HTERT RPE-1 (cell line): Measurements from ENCODE around the gene FEZ2.

Experiments
- in situ Hi-C: fragments of 300-500 bp; cut with MboI; formaldehyde crosslinking; loops from 4 replicates; pipeline ENCODE4 v1.14.3; 2020; ENCODE audit warnings: low sequenced_read_pairs

The FEZ2 gene

DNA sequence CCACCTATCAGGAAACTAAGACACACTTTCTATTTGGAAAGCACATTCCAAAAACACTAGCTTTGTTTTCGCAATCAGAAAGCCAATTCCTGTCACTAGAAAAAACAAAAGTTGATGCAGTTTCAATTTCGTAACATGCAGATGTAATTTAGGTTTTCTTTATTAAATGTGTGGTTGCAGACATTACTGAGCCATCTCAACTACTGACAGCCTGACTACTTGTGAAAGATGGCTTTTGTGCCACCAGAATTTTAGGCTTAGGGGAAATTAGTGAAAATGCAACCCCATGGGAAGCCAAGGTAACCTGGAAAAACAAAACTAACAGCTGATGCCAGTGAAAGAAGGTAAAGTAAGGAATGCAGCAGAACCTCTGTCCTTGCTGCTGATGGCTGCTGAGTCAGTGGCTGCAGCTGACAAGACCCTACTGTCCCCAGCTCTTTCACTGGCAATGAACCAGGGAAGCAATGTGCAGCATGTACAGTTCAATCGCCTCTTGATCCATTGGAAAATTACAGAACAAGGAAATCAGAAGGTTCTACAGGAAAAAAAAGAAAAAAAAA is 34.9 kb downstream of the FEZ2 start:
- in situ Hi-C loops = no loop called here

DNA sequence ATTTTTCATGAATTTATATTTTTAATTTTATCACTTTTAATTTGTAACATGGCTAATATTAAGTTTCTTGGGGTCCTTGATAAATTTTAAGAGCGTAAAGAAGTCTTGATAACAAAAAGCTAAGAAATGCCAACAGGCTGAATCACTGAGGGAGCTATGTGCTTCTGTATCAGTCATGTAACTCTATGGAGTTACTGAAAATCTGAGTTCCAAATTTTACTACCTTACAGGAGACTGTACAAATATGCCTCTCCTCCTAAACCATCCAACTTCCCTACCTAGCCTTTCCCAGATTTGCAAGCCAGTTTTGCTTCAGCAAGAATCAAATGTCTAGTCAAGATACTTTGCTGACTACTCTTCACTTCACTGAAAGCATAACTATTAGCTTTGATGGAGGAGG is 35.7 kb downstream of the FEZ2 start:
- in situ Hi-C loops = no loop called here

DNA sequence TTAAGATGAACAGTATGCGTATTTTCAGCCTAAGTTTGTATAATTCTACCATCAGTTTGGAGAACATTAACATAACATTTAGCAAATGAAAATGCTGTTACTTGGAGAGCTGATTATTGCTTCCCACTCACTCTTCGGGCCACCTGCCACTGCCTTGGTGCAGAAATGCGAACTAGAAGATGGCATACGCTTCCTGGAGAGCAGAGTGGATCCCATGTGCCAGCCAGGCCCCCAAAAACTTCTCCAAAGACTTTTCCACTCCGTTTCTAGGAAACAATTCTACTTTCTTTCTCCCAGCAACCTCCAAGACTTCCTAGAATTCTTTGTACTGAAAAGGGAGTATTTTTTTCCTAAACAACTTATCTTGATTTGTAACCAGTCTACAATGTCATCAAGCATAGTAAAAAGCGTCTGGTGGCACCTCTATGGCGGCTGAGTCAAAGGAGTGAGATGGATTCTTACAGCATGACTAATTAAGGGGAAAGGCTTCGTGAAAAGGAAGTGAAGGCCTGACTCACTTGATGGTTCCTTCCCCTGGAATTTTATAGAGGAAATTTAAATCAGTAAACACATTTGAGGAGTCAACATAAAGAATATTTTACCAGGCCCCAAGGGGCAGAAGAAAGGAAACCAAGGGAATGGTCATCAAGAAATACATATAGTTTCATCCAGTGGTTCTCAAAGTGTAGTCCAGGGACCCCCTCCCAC is 36.6 kb downstream of the FEZ2 start:
- in situ Hi-C loops = no loop called here

DNA sequence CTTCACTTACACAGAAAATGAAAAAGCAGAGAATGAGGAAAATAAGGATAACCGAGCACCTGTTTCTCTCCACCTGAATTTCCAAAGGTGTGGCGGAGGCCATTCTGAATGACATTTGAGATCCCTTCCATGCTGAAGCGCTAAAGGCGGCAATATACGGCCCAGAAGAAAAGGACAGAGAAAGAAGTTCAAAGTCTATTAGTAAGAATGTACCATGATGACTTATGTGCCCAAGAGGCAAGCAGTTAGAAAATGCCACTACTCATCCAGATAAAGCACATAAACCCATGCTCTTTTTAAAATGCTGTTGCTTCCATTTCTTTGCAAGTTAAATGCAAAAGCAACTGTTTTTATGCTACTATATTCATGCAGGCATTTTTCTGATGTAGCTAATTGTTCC is 37.2 kb downstream of the FEZ2 start:
- in situ Hi-C loops = no loop called here

DNA sequence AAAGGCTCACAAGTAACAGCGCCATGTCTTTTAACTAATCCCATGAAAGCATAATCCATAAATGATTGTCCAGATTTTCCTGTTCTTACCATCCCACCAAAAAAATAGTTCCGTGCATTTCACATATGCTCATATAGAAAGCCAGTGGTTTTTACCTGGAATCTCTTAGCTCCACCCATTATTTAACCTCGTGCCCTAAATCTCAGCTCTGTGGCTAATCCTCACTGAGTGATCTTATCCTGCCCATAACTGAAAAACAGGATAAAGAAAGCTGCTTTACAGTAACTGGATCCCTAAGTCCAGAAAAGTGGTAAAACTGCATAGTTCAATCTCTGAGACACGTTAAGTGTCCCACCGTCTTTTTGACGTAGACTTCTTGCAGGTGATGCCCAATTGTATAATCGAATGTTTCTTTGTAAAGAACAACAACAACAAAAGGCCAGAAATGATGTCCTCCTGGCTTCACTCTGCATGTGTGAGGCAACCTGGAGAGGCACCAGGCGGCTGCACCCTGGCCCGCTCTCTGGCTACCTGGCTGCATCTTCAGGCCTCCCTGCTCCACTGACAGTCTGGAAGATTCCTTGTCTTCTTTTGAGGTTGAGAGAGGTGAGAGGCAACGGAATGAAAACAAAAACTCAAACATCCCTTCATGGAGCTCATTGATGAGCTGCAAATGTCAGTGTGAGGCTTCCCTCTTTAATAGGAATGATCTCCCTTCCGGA is 38.6 kb downstream of the FEZ2 start:
- in situ Hi-C loops = no loop called here

DNA sequence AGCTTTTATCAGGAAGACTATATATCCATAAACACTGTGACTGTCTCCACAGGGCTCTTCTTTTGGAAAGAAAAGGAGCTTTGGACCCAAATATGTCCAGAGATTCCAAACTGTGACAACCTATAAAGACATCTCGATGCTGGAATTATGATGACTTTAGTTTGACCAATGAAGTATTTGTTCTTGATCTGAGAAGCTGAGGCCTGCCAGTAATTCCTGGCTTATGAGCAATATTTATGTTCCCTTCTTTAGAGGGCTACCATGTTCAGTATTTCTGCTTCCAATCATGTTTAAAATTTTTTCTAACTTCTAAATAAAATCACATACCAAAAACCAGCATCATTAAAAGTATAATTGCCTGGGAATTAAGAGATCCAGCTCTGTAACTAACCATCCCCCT is 41.1 kb downstream of the FEZ2 start:
- in situ Hi-C loops = no loop called here

DNA sequence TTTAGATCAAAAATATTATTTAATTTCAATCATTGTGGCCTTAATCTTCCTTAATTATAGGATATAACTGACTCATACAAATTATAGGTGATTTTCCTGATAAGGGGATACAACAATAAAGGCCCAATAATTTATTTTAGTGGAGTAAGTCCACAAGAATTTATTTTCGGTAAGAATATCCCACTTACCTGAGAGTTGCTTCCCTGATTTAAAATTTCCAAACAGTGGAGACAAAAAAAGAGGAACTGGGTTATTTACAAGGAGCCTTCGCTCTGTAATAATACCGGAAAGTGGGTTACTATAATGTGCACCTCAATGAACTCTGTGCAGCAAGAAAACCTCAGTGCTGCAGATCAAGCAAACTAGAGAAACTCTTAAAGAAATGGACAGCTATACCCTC is 42.2 kb downstream of the FEZ2 start:
- in situ Hi-C loops = no loop called here

DNA sequence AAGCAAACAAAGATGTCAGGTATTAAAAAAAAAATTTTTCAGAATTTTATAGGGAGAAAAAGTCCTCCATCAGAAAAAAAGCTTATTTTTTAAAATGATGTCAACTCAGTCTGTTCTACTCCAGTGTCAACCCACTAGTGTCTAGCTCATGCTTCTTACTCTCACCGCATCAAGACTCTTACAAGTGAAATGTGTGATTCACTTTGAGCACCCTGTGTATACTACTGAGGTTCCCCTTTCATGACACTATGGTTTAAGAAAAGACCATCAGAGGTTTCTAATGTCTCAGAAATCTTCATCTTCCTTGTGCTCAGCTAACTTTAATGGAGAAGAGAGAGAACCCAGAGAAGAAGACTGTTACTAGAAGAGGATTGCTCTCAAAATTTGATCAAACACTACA is 43.4 kb downstream of the FEZ2 start:
- in situ Hi-C loops = no loop called here

DNA sequence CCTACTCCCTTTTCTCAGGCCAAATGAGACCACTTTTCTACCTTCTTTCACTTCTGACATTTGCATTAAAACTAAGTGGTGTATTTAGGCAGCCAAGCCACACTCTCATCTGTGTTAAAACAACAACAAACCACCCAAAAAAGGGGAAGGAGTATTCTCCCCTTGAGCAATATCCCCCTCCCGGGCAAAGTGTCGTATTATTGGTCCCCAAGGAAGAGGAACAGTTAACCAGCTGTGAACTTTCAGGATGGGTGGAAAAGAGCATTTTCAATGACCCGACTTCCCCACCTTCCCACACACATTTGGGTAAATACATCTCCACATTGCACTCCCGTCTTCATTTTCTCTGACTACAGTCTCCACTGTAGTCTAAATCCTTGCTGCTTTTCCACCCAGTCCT is 44.3 kb downstream of the FEZ2 start:
- in situ Hi-C loops = no loop called here

DNA sequence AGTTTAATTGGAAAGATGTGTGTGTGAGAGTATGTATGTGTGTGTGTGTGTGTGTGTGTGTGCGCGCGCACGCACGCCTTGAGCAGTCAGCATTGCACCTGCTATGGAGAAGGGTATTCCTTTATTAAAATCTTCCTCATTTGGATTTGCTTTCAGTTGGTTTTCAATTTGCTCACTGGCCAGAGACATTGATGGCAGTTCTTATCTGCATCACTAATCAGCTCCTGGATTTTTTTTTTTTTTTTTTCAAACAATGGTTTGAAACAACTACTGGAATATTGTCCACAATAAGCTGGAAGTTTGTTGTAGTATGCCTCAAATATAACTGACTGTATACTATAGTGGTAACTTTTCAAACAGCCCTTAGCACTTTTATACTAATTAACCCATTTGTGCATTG is 48.0 kb downstream of the FEZ2 start:
- in situ Hi-C loops = no loop called here

DNA sequence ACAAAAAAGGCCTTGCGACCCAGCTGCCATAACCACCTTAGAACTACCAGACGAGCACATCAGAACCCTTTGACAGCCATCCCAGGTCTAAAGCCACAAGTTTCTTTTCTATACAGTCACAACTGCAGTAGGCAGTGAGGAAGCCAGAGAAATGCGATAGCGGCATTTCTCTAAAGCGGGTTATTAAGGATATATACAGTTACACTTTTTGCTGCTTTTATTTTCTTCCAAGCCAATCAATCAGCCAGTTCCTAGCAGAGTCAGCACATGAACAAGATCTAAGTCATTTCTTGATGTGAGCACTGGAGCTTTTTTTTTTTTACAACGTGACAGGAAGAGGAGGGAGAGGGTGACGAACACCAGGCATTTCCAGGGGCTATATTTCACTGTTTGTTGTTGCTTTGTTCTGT is 48.8 kb downstream of the FEZ2 start:
- in situ Hi-C loops = no loop called here

DNA sequence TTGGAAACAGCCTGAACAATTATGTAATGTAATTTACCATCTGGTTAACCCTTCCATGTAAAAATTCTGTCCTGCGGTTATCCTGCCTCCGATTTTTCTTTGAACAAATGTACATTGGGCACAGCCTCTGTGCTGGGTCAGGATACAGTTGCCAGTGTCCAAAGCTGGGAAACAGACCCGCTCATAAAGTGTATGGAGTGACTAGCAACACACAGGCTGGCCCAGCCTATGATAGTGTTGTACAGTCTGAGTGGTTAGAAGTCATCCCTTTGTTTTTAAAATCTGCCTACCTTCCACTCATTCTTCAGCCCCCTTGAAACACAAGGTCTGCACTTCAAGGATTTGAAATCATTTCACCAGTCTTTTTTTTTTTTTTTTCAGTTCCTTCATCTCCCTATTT is 50.1 kb downstream of the FEZ2 start:
- in situ Hi-C loops = no loop called here

DNA sequence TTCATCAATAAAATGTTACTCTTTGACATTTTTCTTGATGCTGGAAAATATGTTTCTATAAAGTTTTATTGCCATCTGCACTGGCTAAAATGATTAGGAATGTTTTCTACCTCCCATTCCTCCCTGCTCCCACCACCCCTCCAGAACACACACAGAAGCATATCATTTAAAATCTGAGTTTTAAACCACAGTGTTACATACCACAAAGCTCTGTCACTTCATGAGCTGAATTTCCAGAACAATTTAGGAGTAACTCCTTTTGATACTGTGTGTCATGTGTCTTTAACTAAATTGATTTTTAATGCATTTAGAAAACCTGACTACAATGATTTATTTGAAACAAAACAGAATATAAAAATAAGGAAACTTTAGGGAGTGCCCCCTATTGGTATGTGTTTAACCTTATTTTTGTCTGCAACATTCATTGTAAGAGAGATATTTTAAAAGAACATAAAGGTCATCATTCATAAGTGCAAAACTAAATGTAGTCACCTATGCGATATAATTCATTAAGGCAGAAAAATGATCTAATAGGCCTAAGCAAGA is 52.0 kb downstream of the FEZ2 start:
- in situ Hi-C loops = no loop called here

DNA sequence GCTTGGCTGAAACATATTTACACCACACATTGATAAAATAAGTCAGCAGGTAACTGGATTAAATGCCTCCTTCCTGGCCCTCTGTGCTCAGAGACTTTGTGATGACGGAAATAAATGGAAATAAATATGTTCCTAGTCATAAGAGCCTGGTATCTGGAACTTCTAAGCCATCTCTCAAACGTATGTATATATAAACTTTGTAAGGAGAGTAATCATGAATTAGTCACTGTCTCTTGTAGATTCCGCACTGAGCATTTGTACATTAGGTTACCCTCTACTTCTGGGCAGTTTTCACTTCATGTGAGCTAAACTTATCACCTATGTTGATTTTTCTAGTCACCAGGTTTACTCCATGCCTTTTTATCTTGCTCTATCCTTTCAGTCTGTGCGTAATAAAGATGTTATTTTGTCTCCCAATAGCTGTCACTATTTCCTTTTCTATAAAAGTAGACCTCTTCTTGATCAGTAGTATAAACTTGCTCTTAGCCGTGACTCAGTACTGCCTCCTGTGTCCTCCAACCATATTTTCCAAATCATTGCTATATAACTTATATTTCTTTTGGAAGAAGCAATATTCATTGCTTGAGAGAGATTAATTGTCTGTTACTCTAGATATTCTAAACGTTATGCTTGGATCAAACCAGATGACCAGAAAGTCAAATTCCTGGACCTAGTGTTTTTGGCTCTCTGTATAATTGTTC is 53.2 kb downstream of the FEZ2 start:
- in situ Hi-C loops = no loop called here

DNA sequence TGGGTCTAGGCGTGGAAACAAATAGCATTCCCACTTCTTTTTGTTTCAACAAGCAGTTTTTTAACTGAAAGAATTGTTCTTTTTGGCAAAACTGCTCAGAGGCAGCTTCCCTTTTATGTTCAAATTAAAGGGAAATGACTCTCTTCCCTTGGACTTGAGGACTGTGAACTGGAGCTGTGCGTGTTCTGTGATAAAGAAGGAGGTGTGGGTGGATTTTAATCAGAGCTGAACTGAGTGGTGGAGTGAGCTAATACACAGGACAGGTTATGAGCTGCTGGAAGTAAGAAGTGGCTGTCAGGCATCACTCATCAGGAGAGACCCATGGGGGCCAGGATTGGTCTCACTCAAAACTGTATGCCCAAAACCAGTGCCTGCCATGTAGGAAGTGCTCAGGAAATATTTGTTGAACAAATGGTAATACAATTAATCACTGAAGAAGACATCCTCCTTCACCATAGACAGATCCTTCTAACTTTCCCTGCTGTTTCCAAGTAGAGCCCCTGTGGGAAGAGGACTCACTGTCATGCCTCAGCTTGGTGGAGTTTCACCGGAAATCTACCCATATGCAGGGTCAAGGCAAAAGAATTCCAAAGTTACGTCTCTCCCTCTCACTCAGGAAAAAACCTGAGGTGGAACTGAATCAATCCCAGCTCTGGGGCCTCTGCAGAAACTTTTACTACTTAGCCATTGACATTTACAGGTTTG is 55.9 kb downstream of the FEZ2 start:
- in situ Hi-C loops = no loop called here

DNA sequence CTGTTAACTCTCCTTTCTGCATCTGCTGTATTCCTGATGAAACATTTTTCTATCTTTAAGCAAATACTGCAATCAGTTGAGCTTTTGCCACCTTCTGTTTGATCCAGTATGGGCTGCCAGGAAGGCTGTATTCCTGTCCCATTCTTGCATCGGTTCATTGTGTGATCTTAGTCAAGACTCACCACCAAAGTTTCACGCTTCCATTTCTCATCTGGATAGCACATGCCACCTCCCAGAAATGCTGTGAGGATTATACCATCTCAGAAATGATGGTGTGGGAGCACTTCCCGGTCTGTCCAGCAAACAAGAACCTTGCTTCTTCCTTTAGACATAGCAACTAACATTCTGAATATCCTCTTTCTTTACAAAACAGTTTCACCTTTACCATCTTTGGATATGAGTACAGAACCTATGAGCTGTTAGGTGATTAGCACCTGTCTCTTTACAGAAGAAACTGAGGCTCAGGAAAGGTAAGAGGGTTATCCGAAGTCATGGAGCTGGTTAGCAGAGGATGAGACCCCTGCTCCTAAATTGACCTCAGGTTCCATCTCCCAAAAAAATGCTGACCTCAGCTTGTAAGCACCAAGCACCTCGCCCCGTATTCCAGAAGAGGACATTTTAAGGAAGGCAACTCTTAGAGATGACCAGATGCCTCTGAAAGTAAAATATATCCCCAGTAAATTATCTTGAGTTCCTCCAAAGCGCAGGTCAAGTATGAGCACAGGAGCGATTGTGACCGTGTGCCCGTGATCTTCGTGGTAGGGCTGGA is 56.8 kb downstream of the FEZ2 start:
- in situ Hi-C loops = no loop called here

DNA sequence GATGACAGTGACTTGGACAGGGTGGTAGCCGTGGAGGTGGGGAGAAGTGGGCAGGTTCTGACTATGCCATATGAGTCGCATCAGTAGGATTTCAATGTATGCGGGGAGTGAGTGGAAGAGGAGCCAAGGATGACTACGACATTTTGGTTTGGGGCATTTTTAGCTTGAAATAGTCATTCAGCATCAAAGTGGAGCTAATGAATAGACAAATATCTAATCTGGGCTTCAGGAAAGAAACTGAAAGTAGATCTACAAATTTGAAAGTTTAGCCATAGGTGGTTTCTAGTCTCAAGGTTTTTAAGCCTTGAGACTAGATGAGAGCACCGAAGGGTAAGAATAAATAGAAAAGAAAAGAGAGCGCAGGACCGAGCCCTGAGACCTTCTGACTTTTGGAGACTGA is 58.3 kb downstream of the FEZ2 start:
- in situ Hi-C loops = no loop called here

DNA sequence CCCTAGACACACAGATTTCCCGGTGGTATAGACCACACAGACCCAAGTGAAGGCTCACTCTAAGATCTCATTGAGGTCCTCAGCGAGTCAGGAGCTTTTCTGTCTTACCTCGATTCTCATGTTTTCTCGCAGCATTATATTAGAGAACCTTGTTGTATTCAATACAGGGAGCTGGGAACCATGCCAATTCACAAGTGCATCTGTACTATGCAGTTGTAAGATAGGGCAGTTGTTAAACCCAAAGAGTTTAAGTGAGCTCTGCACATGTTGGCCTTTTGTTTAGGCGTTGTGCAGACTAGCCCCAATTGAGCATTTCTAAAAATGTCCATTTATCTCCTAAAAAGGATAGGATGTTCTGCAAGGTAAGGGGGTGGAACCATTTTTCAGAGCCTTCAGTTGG is 59.6 kb downstream of the FEZ2 start:
- in situ Hi-C loops = no loop called here

DNA sequence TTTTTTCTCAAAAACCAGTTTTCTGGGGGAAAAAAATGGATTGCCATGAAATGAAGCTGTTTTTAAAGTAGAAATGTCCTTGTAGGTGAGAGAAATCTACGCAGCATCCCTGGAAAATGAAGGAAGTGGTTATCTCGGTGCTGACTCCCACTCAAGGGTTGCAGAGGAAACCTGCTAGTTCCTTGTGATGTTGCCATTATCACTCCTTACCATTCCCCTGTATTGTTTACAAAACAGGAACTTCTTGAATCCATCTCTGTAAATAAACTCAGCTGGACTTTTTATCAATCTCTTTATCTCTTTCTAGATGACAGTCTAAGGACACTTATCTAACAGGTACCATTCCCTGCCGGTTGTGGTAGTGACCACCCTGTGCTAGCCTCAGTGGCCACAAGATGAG is 61.2 kb downstream of the FEZ2 start:
- in situ Hi-C loops = no loop called here

DNA sequence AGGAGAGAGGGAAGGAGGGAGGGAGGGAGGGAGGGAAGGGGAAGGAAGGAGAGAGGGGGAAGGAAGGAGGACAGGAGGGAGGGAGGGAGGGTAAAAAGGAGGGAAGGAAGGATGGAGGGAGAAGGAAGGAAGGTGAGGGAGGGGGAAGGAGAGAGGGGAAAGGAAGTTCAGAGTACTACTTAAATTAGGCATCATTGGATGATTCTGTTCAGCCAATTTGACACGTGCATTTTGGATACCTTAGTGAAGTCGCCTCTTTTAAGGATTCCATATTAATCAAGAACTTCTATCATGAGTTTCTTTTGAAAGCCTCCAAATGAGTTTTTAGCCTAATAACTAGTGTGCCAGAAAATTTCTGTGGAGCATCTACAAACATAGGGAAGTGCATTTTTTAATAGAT is 62.9 kb downstream of the FEZ2 start:
- in situ Hi-C loops = no loop called here
